ENCODE data around the gene CCDC57. TPM values are rescaled to one million over a fixed set of nuclear protein-coding genes. Genes with fewer than 3 reads are reported as not detected.

CCDC57 gene
- total RNA-seq, 6 experiments from 2014 or later, result 10.1 to 37.4 (median 17.2) TPM

DNA sequence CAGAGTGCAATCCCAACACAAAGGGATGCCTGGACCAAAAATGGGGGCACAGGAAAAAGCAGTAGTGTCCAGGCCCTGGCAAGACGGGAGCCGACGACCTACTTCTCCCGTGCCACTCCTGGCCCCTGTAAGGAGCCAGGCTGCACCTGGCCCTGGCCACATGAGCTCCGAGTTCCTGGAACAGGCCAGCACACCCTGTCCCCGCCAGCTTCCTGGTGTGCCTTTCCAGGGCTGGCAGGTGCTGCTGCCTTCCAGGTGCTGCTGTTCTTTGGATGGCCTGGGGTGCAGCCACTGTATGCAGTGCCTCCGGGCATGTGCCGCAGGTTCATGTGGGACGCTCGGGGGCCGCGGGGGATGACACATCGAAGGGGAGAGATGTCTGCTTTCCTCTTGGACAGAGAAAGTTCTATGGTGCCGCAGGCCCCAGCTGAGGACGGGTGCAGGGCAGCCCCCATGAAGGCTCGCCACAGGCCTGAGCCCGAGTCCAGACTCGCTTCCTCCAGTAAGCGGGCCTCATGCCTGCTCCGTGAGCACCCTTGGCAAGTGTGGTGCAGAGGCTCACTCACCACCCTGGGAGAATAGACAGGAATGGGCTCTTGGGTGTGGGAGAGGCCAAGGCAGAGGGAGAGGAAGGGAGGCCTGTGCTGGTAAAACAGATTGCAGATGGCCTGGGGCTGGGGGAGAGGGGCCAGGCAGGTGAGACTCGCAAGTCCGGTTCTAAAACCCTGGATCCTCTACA lies 59.9 kb downstream of the CCDC57 start:
- H3K27me3 ChIP-seq, result no peaks in the 10 kb centered on the region
- no peak overlapping the region for H3K4me3 ChIP-seq
- 64% methylated on average over 2 of the region's 22 CpGs for WGBS (ENCODE audit: insufficient coverage, low coverage, low lambda C conversion rate, missing lambda C conversion rate)
- peak; percentile 77 to 81 (median 78) for ATAC-seq
- intact Hi-C loops (cut with DNase I), result loop anchor here in 1 of 2 donors (5.0 kb wide), 1 partner anchor 35 kb away; no protein-coding TSS in a partner anchor
- no peaks in the 10 kb centered on the region for H3K36me3 ChIP-seq
- no peaks in the 10 kb centered on the region for H3K9me3 ChIP-seq
- TF ChIP-seq CTCF (IDR thresholded peaks at IDR 0.05), result no peak
- TF ChIP-seq POLR2A (IDR thresholded peaks at IDR 0.05), result no peak
- H3K4me1 ChIP-seq, result peaks cover 0 to 26% (median 12%) of the 10 kb centered on the region in 4 donors
- peak overlapping the region in 2 of 3 donors; percentile 51 to 74 for H3K27ac ChIP-seq
- DNase-seq, result peak; percentile 73 to 90 (median 88)

GRCh38 chr17:82152114-82152513 lies 60.5 kb downstream of the CCDC57 start:
- peaks cover 0 to 26% (median 12%) of the 10 kb centered on the region in 4 donors for H3K4me1 ChIP-seq
- no CpG with 5 or more reads among the region's 5 CpGs for WGBS (ENCODE audit: insufficient coverage, low coverage, low lambda C conversion rate, missing lambda C conversion rate)
- ATAC-seq (peak in 3 of 4 donors; percentile 5 to 8 (median 6)), DNase-seq (no peak)
- TF ChIP-seq POLR2A (IDR thresholded peaks at IDR 0.05) (no peak), CTCF (IDR thresholded peaks at IDR 0.05) (no peak)
- peak overlapping the region in 2 of 3 donors; percentile 51 to 74 for H3K27ac ChIP-seq
- no peak overlapping the region for H3K4me3 ChIP-seq
- intact Hi-C loops (cut with DNase I), result loop anchor here in 1 of 2 donors (5.0 kb wide), 1 partner anchor 35 kb away; no protein-coding TSS in a partner anchor
- H3K9me3 ChIP-seq, result no peaks in the 10 kb centered on the region
- H3K36me3 ChIP-seq, result no peaks in the 10 kb centered on the region
- H3K27me3 ChIP-seq, result no peaks in the 10 kb centered on the region

GRCh38 chr17:82151106-82151957 lies 61.3 kb downstream of the CCDC57 start:
- Histone ChIP-seq H3K36me3 (no peaks in the 10 kb centered on the region), H3K27ac (peak overlapping the region in 1 of 3 donors; percentile 74), H3K9me3 (no peaks in the 10 kb centered on the region), H3K4me1 (peaks cover 0 to 26% (median 12%) of the 10 kb centered on the region in 4 donors), H3K27me3 (no peaks in the 10 kb centered on the region), H3K4me3 (no peak overlapping the region)
- no peak for TF ChIP-seq CTCF (IDR thresholded peaks at IDR 0.05)
- TF ChIP-seq POLR2A (IDR thresholded peaks at IDR 0.05), result no peak
- WGBS (ENCODE audit: insufficient coverage, low coverage, low lambda C conversion rate, missing lambda C conversion rate), result 93% methylated on average over 8 of the region's 22 CpGs
- DNase-seq, result no peak
- intact Hi-C loops (cut with DNase I), result loop anchor here in 1 of 2 donors (5.0 kb wide), 1 partner anchor 34 kb away; no protein-coding TSS in a partner anchor
- no peak for ATAC-seq

GRCh38 chr17:82149401-82150099 lies 63.1 kb downstream of the CCDC57 start:
- Histone ChIP-seq H3K4me3 (no peak overlapping the region), H3K27ac (no peak overlapping the region), H3K27me3 (no peaks in the 10 kb centered on the region), H3K4me1 (peaks cover 0 to 26% (median 12%) of the 10 kb centered on the region in 4 donors), H3K9me3 (no peaks in the 10 kb centered on the region), H3K36me3 (no peaks in the 10 kb centered on the region)
- no peak for DNase-seq
- no peak for ATAC-seq
- intact Hi-C loops (cut with DNase I), result loop anchor here in 1 of 2 donors (5.0 kb wide), 1 partner anchor 32 kb away; no protein-coding TSS in a partner anchor
- WGBS (ENCODE audit: insufficient coverage, low coverage, low lambda C conversion rate, missing lambda C conversion rate), result 0% methylated on average over 1 of the region's 27 CpGs
- no peak for TF ChIP-seq POLR2A (IDR thresholded peaks at IDR 0.05)
- TF ChIP-seq CTCF (IDR thresholded peaks at IDR 0.05), result no peak

Measured in right lobe of liver (tissue), 6 donors.